Neuronal stem cell (in vitro differentiated cells): Measurements from ENCODE around the gene CCL28.
"Not testable (repeated sequence)": the region's sequence is repeated elsewhere in the genome, so short reads cannot be mapped to it uniquely, and the experiment has no call there.

Source experiments
- DNase-seq: peaks from one replicate; pipeline ENCODE4 v3.0.0-alpha.2; 2013; ENCODE audit warnings: low spot score
- H2AFZ ChIP-seq: one replicate; pipeline ENCODE4 v1.6.1; 2013; ENCODE audit warnings: mild to moderate bottlenecking, low read length, inconsistent platforms
- H2AK5ac ChIP-seq: 2 replicates; pipeline ENCODE4 v1.6.1; 2013; ENCODE audit warnings: low read depth, mild to moderate bottlenecking, inconsistent platforms, low read length, moderate library complexity, mixed read lengths
- H2BK120ac ChIP-seq: 2 replicates; pipeline ENCODE4 v1.6.1; 2013; ENCODE audit warnings: low read depth, mild to moderate bottlenecking, inconsistent platforms, low read length, moderate library complexity, mixed read lengths
- H2BK12ac ChIP-seq: one replicate; pipeline ENCODE4 v1.6.1; 2013; ENCODE audit warnings: low read length, inconsistent platforms
- H2BK15ac ChIP-seq: 2 replicates; pipeline ENCODE4 v1.6.1; 2013; ENCODE audit warnings: mild to moderate bottlenecking, low read length, inconsistent platforms, mixed read lengths
- H2BK5ac ChIP-seq: one replicate; pipeline ENCODE4 v1.6.1; 2013; ENCODE audit warnings: inconsistent platforms, mild to moderate bottlenecking, low read length, moderate library complexity
- H3K14ac ChIP-seq: one replicate; pipeline ENCODE4 v1.6.1; 2013; ENCODE audit warnings: low read length, inconsistent platforms
- H3K18ac ChIP-seq: 2 replicates; pipeline ENCODE4 v1.6.1; 2013; ENCODE audit warnings: low read length, inconsistent platforms
- H3K23ac ChIP-seq: 2 replicates; pipeline ENCODE4 v1.6.1; 2013; ENCODE audit warnings: low read depth, mild to moderate bottlenecking, mixed read lengths, low read length, inconsistent platforms; ENCODE audit not compliant: poor library complexity
- H3K27ac ChIP-seq: replicated peaks from 3 replicates; pipeline ENCODE4 v1.5.1; 2013; ENCODE audit warnings: low read length, inconsistent platforms
- H3K27me3 ChIP-seq, 3 experiments: 2 replicates each; pipeline ENCODE4 v1.6.1; 2013; ENCODE audit warnings: low read length in 3 of 3, mild to moderate bottlenecking in 2 of 3, inconsistent platforms in 1 of 3, low read depth in 1 of 3, mixed read lengths in 1 of 3, moderate library complexity in 1 of 3; ENCODE audit not compliant: control insufficient read depth in 3 of 3, insufficient read depth in 3 of 3
- H3K36me3 ChIP-seq, 2 donors: replicated peaks in 1 of 2; 2 replicates each; pipeline ENCODE4 v1.6.1; 2013; ENCODE audit warnings: low read length in 2 of 2; ENCODE audit not compliant: control insufficient read depth in 2 of 2, insufficient read depth in 2 of 2
- H3K4ac ChIP-seq: 2 replicates; pipeline ENCODE4 v1.6.1; 2013; ENCODE audit warnings: inconsistent platforms, mild to moderate bottlenecking, low read length, moderate library complexity
- H3K4me1 ChIP-seq, 2 donors: 1 replicate in 1 of 2; 2 replicates in 1 of 2; pipeline ENCODE4 v1.6.1; 2013; ENCODE audit warnings: low read length in 2 of 2, low read depth in 1 of 2; ENCODE audit not compliant: control insufficient read depth in 2 of 2, insufficient read depth in 1 of 2
- H3K4me2 ChIP-seq: one replicate; pipeline ENCODE4 v1.6.1; 2013; ENCODE audit warnings: mild to moderate bottlenecking, low read length, inconsistent platforms; ENCODE audit not compliant: insufficient read depth, poor library complexity, severe bottlenecking
- H3K4me3 ChIP-seq, 2 donors: 2 replicates each; pipeline ENCODE4 v1.5.1; 2013; ENCODE audit warnings: low read length in 2 of 2, mild to moderate bottlenecking in 2 of 2, inconsistent platforms in 1 of 2, moderate library complexity in 1 of 2
- H3K79me1 ChIP-seq: one replicate; pipeline ENCODE4 v1.6.1; 2013; ENCODE audit warnings: low read depth, mild to moderate bottlenecking, inconsistent platforms, low read length, moderate library complexity
- H3K9ac ChIP-seq: one replicate; pipeline ENCODE4 v1.6.1; 2013; ENCODE audit warnings: mild to moderate bottlenecking, low read depth, low read length, inconsistent platforms; ENCODE audit not compliant: poor library complexity
- H3K9me3 ChIP-seq, 2 donors: replicated peaks in 1 of 2; 2 replicates each; pipeline versions ENCODE3 to v1.6.1; 2013; ENCODE audit warnings: low read length in 2 of 2, mild to moderate bottlenecking in 2 of 2, inconsistent platforms in 1 of 2, low read depth in 1 of 2, mixed read lengths in 1 of 2, moderate library complexity in 1 of 2; ENCODE audit not compliant: control insufficient read depth in 2 of 2, insufficient read depth in 1 of 2
- H4K8ac ChIP-seq: one replicate; pipeline ENCODE4 v1.6.1; 2013; ENCODE audit warnings: low read depth, mild to moderate bottlenecking, inconsistent platforms, low read length, moderate library complexity
- H4K91ac ChIP-seq: one replicate; pipeline ENCODE4 v1.6.1; 2013; ENCODE audit warnings: low read length, low read depth, mild to moderate bottlenecking, inconsistent platforms; ENCODE audit not compliant: poor library complexity
- WGBS, 2 donors: extraction: QIAGEN DNeasy Blood & Tissue Kit; methylation state at CpG; one replicate each; pipeline ENCODE4 v1.1.7; 2013; ENCODE audit warnings: missing lambda C conversion rate in 2 of 2, mixed read lengths in 1 of 2; ENCODE audit not compliant: insufficient read length in 2 of 2, insufficient replicate concordance in 1 of 2; ENCODE audit errors: extremely low coverage in 2 of 2; 5-methylcytosine and 5-hydroxymethylcytosine counted together

The CCL28 gene

GRCh38 chr5:43411495-43411894, 696 bp downstream of the CCL28 start:
- no peak overlapping the region for H3K14ac ChIP-seq
- no peak overlapping the region for H2BK15ac ChIP-seq
- no peaks in the 10 kb centered on the region for H3K79me1 ChIP-seq
- H3K4ac ChIP-seq, result no peak overlapping the region
- H3K4me1 ChIP-seq, result no peaks in the 10 kb centered on the region
- no peak for DNase-seq
- no peak overlapping the region for H3K27ac ChIP-seq
- H3K36me3 ChIP-seq, result no peaks in the 10 kb centered on the region
- H2AFZ ChIP-seq, result no peak overlapping the region
- H3K4me3 ChIP-seq, result no peak overlapping the region
- no peak overlapping the region for H3K4me2 ChIP-seq
- WGBS, 2 donors, result no CpG with 5 or more reads among the region's 3 CpGs
- H3K9me3 ChIP-seq, result no peaks in the 10 kb centered on the region
- no peak overlapping the region for H2BK5ac ChIP-seq
- H3K27me3 ChIP-seq, result peaks cover 0 to 11% (median 0%) of the 10 kb centered on the region in 3 experiments
- no peak overlapping the region for H2BK12ac ChIP-seq
- H2AK5ac ChIP-seq, result no peak overlapping the region
- H3K9ac ChIP-seq, result no peak overlapping the region
- H3K18ac ChIP-seq, result no peak overlapping the region
- H4K91ac ChIP-seq, result no peak overlapping the region
- H4K8ac ChIP-seq, result no peak overlapping the region
- no peak overlapping the region for H2BK120ac ChIP-seq
- no peak overlapping the region for H3K23ac ChIP-seq

- H3K36me3 ChIP-seq, result no peaks in the 10 kb centered on the region
- no peaks in the 10 kb centered on the region for H3K79me1 ChIP-seq
- no peak overlapping the region for H3K9ac ChIP-seq
- H3K27me3 ChIP-seq, result peaks cover 0 to 11% (median 0%) of the 10 kb centered on the region in 3 experiments
- H3K9me3 ChIP-seq, result no peaks in the 10 kb centered on the region
- no peak overlapping the region for H2BK12ac ChIP-seq
- H3K18ac ChIP-seq, result no peak overlapping the region
- no peak overlapping the region for H4K8ac ChIP-seq
- no peak for DNase-seq
- no CpG with 5 or more reads among the region's 7 CpGs for WGBS, 2 donors
- no peak overlapping the region for H2BK15ac ChIP-seq
- no peak overlapping the region for H4K91ac ChIP-seq
- H2AFZ ChIP-seq, result no peak overlapping the region
- H3K4me3 ChIP-seq, result no peak overlapping the region
- H2AK5ac ChIP-seq, result no peak overlapping the region
- H3K23ac ChIP-seq, result no peak overlapping the region
- H3K4me2 ChIP-seq, result no peak overlapping the region
- H2BK5ac ChIP-seq, result no peak overlapping the region
- H3K27ac ChIP-seq, result no peak overlapping the region
- H2BK120ac ChIP-seq, result no peak overlapping the region
- H3K4me1 ChIP-seq, result no peaks in the 10 kb centered on the region
- no peak overlapping the region for H3K14ac ChIP-seq
- H3K4ac ChIP-seq, result no peak overlapping the region
These were observed 1.8 kb downstream of the CCL28 start for GRCh38 chr5:43410414-43410813.

GRCh38 chr5:43409809-43410271, 2.4 kb downstream of the CCL28 start:
- Histone ChIP-seq H3K4me3 (no peak overlapping the region), H4K91ac (no peak overlapping the region), H3K36me3 (no peaks in the 10 kb centered on the region), H2BK12ac (no peak overlapping the region), H3K4me2 (no peak overlapping the region), H2BK5ac (no peak overlapping the region), H4K8ac (no peak overlapping the region), H2BK120ac (no peak overlapping the region), H2BK15ac (no peak overlapping the region), H3K27ac (no peak overlapping the region), H2AFZ (no peak overlapping the region), H3K4me1 (no peaks in the 10 kb centered on the region), H3K14ac (no peak overlapping the region), H2AK5ac (no peak overlapping the region), H3K79me1 (no peaks in the 10 kb centered on the region), H3K27me3 (peaks cover 0 to 11% (median 0%) of the 10 kb centered on the region in 3 experiments), H3K23ac (no peak overlapping the region), H3K9ac (no peak overlapping the region), H3K18ac (no peak overlapping the region), H3K9me3 (no peaks in the 10 kb centered on the region), H3K4ac (no peak overlapping the region)
- DNase-seq, result no peak
- WGBS, 2 donors, result no CpG with 5 or more reads among the region's 2 CpGs

GRCh38 chr5:43402524-43403066, 9.6 kb downstream of the CCL28 start:
- H3K4ac ChIP-seq, H3K9me3 ChIP-seq, H2AK5ac ChIP-seq, H3K4me1 ChIP-seq, H3K14ac ChIP-seq, H3K18ac ChIP-seq, H2AFZ ChIP-seq, H4K91ac ChIP-seq, H2BK15ac ChIP-seq, H3K36me3 ChIP-seq, H3K79me1 ChIP-seq, H2BK5ac ChIP-seq, H2BK12ac ChIP-seq, H3K9ac ChIP-seq, DNase-seq, H4K8ac ChIP-seq, H3K27me3 ChIP-seq, H2BK120ac ChIP-seq, H3K4me2 ChIP-seq, H3K23ac ChIP-seq, H3K4me3 ChIP-seq, H3K27ac ChIP-seq: not testable (repeated sequence)
- no CpG with 5 or more reads among the region's 16 CpGs for WGBS, 2 donors
